Measurements from ENCODE around the gene FOLR2. TPM values are rescaled to one million over a fixed set of nuclear protein-coding genes. Genes with fewer than 3 reads are reported as not detected.

Gene FOLR2
- polyA plus RNA-seq, 3 donors: 5.1 to 52.4 (median 38.4) TPM

DNA sequence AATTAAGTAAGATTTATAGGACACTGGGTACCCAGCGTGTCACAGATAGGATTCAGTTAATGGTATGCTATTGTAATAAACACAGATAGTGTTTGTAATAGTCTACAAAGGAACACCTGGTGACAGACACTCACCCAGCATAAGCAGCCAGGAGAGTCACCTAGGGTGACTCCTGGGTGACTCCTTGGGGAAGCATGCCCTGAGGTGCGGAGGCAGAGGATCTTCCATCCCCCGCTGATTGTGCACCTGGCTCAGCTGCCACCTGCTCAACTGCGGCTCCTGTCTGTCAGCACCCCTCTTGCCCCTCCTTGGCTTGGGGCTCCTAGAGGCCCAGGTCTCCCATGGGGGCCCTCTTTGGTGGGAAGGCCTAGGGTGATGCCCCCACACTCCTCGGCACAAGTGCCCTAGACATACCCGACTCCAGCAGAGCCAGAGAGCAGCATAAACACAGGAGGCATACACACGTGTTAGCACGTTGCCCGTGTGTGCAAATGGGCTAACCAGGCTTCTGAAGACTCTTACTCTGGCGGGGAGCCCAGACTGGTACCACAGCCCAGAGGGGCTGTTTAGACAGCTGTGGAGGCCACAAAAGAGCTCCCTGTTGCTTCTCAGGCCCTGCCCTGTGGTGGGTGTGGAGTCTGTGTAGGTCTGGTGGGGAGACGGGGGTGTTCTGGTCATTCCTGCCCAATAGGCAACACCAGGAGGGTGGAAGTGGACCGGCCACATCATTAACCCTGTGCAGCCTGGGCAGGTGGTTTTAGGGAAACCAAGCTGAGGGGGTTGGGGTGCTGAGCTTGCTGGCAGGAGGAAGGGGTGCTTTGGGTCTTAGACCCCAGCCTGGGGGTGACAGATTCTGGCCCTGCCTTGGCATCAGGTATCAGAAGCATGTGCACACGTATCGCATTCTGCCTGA lies 11.0 kb downstream of the FOLR2 start:
- 72 to 88% (median 83%) methylated on average over 14 of the region's 14 CpGs for WGBS, 3 donors
- no peak overlapping the region for H3K27ac ChIP-seq (ENCODE audit: low read depth, low read length)

DNA sequence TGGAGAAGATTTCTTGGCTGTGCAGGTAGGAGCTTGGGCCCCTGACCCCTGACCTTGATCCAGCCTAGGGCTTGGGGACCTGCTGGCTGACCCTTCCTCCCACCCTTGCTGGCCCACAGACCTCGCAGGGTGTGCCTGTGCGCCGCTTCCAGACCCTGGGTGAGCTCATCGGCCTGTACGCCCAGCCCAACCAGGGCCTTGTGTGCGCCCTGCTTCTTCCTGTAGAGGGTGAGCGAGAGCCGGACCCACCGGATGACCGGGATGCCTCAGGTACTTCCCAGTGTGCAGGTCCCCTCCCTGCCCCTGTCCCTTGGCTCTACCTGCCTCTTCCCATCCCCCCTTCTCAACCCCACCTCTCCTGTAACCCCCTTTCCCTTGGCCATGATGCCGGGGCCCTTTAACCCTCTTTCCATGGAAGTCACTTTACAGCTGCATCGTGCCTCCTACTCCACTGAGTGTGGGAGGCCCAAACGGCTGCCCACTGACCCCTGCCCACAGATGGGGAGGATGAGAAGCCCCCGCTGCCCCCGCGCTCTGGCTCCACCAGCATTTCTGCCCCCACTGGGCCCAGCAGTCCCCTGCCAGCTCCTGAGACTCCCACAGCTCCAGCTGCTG lies 11.7 kb downstream of the FOLR2 start:
- WGBS, 3 donors: 76 to 85% (median 82%) methylated on average over 16 of the region's 16 CpGs
- no peak overlapping the region for H3K27ac ChIP-seq (ENCODE audit: low read depth, low read length)

DNA sequence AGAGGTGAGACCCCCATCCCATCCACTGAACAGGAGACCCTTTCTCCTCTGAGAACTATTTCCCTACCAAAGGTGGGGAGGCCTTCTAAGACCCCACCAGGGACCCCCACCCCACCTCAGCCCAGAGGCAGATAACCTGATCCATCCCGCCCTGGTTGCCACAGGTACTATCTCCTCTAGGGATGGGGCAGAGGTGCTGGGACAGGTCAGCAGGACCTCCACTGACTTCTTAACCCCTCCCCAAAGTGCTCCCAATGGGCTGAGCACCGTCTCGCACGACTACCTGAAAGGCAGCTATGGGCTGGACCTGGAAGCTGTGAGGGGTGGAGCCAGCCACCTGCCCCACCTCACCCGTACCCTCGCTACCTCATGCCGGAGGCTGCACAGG lies 12.2 kb downstream of the FOLR2 start:
- no peak overlapping the region for H3K27ac ChIP-seq (ENCODE audit: low read depth, low read length)
- WGBS, 3 donors: 86 to 93% (median 87%) methylated on average over 7 of the region's 7 CpGs

- whole genome bisulfite sequencing, 3 donors: 94 to 97% (median 95%) methylated on average over 8 of the region's 8 CpGs
- H3K27ac ChIP-seq (ENCODE audit: low read depth, low read length): no peak overlapping the region
Observed at GRCh38 chr11:72229336-72229924, 12.8 kb downstream of the FOLR2 start.

- WGBS, 3 donors: 92 to 95% (median 95%) methylated on average over 21 of the region's 21 CpGs
- no peak overlapping the region for H3K27ac ChIP-seq (ENCODE audit: low read depth, low read length)
Observed at GRCh38 chr11:72229925-72230763, 13.6 kb downstream of the FOLR2 start.

DNA sequence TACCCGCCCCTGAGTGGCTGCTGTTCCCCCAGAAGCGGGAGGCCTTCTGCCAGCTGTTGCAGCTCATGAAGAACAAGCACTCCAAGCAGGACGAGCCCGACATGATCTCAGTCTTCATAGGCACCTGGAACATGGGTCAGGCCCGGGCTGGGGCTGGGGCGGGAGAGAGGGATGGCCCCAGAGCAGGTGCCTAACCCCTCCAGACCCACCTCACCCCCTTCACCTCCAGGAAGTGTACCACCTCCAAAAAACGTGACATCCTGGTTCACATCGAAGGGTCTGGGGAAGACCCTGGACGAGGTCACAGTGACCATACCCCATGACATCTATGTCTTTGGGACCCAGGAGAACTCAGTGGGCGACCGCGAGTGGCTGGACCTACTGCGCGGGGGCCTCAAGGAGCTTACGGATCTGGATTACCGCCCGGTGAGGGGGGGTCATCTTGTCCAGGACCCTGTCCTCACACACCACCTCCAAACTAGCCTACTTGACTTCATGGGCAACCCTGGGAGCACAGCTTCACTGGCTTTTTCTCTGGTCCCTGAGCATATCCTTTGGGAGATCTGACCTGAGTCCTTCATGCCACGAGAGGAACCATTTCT lies 14.3 kb downstream of the FOLR2 start:
- no peak overlapping the region for H3K27ac ChIP-seq (ENCODE audit: low read depth, low read length)
- WGBS, 3 donors: 88 to 93% (median 89%) methylated on average over 18 of the region's 18 CpGs

DNA sequence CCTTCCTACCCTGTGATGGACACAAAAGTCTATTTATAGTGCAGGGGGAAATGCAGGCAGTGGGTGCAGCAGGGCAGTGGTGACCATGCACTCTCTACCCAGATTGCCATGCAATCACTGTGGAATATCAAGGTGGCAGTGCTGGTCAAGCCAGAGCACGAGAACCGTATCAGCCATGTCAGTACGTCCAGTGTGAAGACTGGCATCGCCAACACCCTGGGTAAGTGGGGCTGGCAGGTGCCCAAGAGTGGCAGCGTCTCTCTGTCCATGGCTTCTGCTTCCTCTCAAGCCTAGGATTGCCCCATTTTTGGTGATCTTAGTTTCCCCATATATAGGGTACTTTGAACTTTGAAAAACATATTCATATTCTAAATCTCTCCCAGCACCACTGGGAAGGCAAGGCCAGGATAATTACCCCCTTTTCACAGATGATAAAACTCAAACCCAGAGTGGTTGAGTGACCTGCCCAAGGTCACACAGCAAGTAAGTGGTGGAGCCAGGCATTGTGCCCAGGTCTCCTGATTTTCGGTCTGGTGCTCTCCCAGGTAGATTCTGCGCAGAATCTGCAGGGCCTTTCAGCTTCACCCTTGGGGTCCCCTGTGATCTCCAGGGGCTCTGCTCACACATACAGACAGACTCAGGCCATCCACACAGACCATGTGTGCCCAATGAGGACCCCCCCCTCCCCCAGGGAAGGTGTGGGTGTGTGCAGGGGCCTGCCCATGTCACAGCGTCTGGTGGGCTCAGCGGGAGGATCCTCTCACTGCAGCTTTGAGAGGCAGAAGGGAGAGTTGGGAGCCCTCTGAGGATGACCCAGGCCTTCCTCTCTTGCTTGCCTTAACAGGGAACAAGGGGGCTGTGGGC lies 15.0 kb downstream of the FOLR2 start:
- H3K27ac ChIP-seq (ENCODE audit: low read depth, low read length): no peak overlapping the region
- WGBS, 3 donors: 76 to 83% (median 82%) methylated on average over 7 to 9 of the region's 9 CpGs

DNA sequence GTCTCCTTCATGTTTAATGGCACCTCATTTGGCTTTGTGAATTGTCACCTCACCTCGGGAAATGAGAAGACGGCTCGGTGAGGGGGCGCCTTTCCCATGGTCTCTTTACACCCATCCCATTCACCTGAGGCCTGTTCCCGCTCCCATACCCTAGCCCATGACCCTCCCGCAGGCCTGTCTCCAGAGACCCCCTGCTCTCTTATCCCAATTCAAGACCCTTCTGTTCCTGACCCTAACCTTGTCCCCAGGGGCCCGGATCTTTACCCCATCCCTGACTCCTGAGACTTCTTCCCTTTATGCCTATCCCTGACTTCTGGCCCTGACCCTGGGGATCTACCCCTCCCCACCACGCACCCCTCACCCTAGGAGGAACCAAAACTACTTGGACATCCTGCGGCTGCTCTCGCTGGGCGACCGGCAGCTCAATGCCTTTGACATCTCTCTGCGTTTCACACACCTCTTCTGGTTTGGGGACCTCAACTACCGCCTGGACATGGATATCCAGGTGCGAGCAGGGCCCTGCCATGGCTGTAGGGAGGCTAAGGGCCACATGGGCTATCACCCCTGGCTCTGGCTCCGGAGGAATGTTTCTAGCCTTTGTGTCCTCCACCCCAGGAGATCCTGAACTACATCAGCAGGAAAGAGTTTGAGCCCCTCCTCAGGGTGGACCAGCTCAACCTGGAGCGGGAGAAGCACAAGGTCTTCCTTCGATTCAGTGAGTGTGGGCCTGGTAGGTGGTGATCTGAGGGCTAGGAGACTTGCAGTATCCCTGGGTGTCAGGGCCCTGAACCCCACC lies 15.9 kb downstream of the FOLR2 start:
- 93 to 97% (median 94%) methylated on average over 18 of the region's 18 CpGs for WGBS, 3 donors
- H3K27ac ChIP-seq (ENCODE audit: low read depth, low read length): no peak overlapping the region

DNA sequence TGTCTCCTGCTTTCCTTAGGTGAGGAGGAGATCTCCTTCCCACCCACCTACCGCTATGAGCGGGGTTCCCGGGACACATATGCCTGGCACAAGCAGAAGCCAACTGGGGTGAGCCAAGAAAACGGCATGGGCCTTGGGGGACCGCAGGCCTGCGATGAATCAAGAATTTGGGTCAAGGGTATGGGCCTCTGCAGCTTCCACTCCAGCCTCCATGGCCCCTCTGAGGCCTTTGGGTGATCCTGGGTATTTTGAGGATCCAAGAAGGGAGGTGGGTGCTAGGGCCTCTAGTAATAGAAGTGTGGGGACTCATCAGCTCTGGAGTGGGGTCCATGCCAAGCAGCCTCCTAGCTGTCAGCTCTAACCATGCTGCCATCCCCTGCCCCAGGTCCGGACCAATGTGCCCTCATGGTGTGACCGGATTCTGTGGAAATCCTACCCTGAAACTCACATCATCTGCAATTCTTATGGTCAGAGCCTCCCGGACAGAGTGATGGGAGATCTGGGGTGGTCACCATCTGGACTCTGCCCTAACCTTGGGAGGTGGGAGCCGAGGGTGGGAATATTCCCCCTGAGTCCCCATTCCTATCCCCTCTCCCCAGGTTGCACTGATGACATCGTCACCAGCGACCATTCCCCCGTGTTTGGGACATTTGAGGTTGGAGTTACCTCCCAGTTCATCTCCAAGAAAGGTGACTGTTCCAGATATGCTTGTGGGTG lies 16.6 kb downstream of the FOLR2 start:
- H3K27ac ChIP-seq (ENCODE audit: low read depth, low read length): no peak overlapping the region
- WGBS, 3 donors: 88 to 90% (median 90%) methylated on average over 13 of the region's 13 CpGs

DNA sequence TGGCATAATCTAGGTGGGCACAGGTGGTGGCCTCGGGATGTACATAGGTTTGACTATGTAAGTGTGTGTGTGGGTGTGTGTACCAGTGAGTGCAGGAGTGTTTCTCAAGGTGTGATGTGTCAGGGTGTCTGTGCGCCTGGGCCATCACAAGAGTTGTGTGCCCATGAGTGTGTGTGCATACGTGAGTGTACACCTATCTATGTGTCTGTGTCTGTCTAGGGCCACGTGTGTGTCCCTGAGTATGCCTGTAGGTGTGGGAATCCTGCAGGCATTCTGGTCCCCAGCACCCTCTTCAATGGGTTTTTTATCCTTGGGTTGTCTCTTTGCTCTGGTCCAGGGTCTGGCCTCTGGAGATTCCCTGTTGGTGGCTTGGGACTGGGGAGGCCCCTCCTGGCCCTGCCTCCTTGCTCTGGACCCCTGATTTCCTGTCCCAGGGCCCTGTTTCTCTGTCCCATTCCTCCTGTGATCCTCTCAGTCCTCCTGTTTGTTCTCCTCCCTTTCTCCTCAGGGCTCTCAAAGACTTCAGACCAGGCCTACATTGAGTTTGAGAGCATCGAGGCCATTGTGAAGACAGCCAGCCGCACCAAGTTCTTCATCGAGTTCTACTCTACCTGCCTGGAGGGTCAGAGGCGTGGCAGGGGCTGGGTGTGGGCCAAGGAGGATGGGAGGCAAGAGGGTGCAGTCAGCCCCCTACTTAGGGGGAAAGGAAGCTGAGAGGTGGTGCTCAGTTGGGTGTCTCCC lies 17.3 kb downstream of the FOLR2 start:
- 88 to 94% (median 92%) methylated on average over 8 of the region's 8 CpGs for WGBS, 3 donors
- no peak overlapping the region for H3K27ac ChIP-seq (ENCODE audit: low read depth, low read length)

- WGBS, 3 donors: 67 to 81% (median 77%) methylated on average over 3 of the region's 3 CpGs
- H3K27ac ChIP-seq (ENCODE audit: low read depth, low read length): no peak overlapping the region
Observed at GRCh38 chr11:72234514-72234830, 17.9 kb downstream of the FOLR2 start.

DNA sequence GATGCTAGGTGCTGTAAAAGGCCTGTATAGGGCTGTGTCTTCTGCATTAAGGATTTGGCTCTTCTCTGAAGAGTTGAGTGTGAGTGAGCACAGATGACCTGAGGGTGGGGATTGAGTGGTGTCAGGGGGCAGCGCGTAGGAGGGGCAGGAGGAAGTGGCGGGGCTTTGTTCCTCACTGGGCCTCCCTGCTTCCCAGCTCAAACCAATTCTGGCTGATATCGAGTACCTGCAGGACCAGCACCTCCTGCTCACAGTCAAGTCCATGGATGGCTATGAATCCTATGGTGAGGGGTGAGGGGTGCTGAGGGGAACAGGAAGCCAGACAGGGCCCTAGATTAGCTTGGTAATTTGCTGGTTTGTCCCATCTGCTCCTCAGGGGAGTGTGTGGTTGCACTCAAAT lies 18.3 kb downstream of the FOLR2 start:
- no peak overlapping the region for H3K27ac ChIP-seq (ENCODE audit: low read depth, low read length)
- 88 to 91% (median 89%) methylated on average over 4 of the region's 4 CpGs for WGBS, 3 donors

DNA sequence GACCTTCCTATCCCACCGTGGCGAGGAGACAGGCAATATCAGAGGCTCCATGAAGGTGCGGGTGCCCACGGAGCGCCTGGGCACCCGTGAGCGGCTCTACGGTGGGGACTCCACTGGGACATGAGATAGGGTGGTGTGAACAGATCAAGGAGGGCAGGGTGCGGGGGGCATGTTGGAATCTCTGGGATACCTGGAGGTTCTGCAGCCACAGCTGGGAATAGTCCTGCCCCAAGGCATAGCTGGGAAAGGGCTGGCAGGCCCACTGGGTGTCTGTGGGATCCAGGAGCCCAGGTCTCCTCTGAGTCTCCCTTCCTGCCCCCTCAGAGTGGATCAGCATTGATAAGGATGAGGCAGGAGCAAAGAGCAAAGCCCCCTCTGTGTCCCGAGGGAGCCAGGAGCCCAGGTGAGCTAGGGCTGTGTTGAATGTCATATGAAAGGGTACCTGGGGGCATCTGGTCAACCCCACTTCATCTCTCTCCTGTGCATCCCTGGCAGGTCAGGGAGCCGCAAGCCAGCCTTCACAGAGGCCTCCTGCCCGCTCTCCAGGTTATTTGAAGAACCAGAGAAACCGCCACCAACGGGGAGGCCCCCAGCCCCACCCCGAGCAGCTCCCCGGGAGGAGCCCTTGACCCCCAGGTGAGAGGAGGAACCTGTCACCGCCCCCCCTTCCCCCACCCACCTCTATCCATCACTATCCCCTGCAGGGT lies 18.9 kb downstream of the FOLR2 start:
- H3K27ac ChIP-seq (ENCODE audit: low read depth, low read length): no peak overlapping the region
- 86 to 93% (median 87%) methylated on average over 17 of the region's 17 CpGs for WGBS, 3 donors

GRCh38 chr11:72236083-72236697 lies 19.6 kb downstream of the FOLR2 start:
- 60 to 73% (median 72%) methylated on average over 4 of the region's 4 CpGs for WGBS, 3 donors
- no peak overlapping the region for H3K27ac ChIP-seq (ENCODE audit: low read depth, low read length)

- WGBS, 3 donors: 73 to 82% (median 82%) methylated on average over 2 of the region's 2 CpGs
- H3K27ac ChIP-seq (ENCODE audit: low read depth, low read length): no peak overlapping the region
Observed at GRCh38 chr11:72236774-72237111, 20.1 kb downstream of the FOLR2 start.

Measured in adipose tissue (tissue), 3 donors.